GM19025 (cell line): Measurements from ENCODE around the gene PPP1R2.
"Not testable (repeated sequence)": the region's sequence is repeated elsewhere in the genome, so short reads cannot be mapped to it uniquely, and the experiment has no call there.

Experiments used
- ATAC-seq: cut with Tn5 transposase; IDR thresholded peaks from one replicate; pipeline ENCODE4 v1.9.1; 2021; ENCODE audit warnings: mild to moderate bottlenecking, low read depth, moderate library complexity; ENCODE audit not compliant: unreplicated experiment

Gene PPP1R2

GRCh38 chr3:195540511-195540910 lies 2.6 kb downstream of the PPP1R2 start:
- no peak for ATAC-seq

GRCh38 chr3:195540027-195540426 lies 3.1 kb downstream of the PPP1R2 start:
- no peak for ATAC-seq

- no peak for ATAC-seq
Observed at GRCh38 chr3:195539479-195539878, 3.6 kb downstream of the PPP1R2 start.

GRCh38 chr3:195537995-195538394 lies 5.1 kb downstream of the PPP1R2 start:
- ATAC-seq = peak; percentile 64

GRCh38 chr3:195535293-195535692 lies 7.8 kb downstream of the PPP1R2 start:
- ATAC-seq = no peak

GRCh38 chr3:195532834-195533233 lies 10.3 kb downstream of the PPP1R2 start:
- ATAC-seq = no peak

- ATAC-seq = no peak
Observed at GRCh38 chr3:195532345-195532744, 10.8 kb downstream of the PPP1R2 start.

- no peak for ATAC-seq
Observed at GRCh38 chr3:195531683-195532082, 11.4 kb downstream of the PPP1R2 start.

- no peak for ATAC-seq
Observed at GRCh38 chr3:195526492-195526891, 16.6 kb downstream of the PPP1R2 start.

- no peak for ATAC-seq
Observed at GRCh38 chr3:195524171-195524896, 18.8 kb downstream of the PPP1R2 start.

- no peak for ATAC-seq
Observed at GRCh38 chr3:195522254-195523023, 20.7 kb downstream of the PPP1R2 start.

- ATAC-seq = no peak
Observed at GRCh38 chr3:195517030-195517429, 26.1 kb downstream of the PPP1R2 start.

- ATAC-seq = not testable (repeated sequence)
Observed at GRCh38 chr3:195514610-195515235, 28.4 kb downstream of the PPP1R2 start.

- ATAC-seq = no peak
Observed at GRCh38 chr3:195512798-195513345, 30.3 kb downstream of the PPP1R2 start.

GRCh38 chr3:195511136-195511535 lies 32.0 kb downstream of the PPP1R2 start:
- no peak for ATAC-seq

GRCh38 chr3:195508185-195508584 lies 34.9 kb downstream of the PPP1R2 start:
- no peak for ATAC-seq

GRCh38 chr3:195475614-195476013 lies 67.5 kb downstream of the PPP1R2 start:
- ATAC-seq = no peak

- not testable (repeated sequence) for ATAC-seq
Observed at GRCh38 chr3:195475116-195475515, 68.0 kb downstream of the PPP1R2 start.

- ATAC-seq = no peak
Observed at GRCh38 chr3:195468841-195469240, 74.3 kb downstream of the PPP1R2 start.

- no peak for ATAC-seq
Observed at GRCh38 chr3:195468391-195468776, 74.7 kb downstream of the PPP1R2 start.
